Loucy (cell line): ENCODE data around the gene KRTAP12-4.

ENCODE experiments used
- H2AFZ ChIP-seq: fragments of 200-600 bp; sonication (generic); 2 replicates; pipeline ENCODE4 v1.6.0; 2016; ENCODE audit warnings: antibody characterized with exemption, mild to moderate bottlenecking, low read length, moderate library complexity
- H3F3A ChIP-seq: fragments of 200-600 bp; 2 replicates; pipeline ENCODE4 v1.6.0; 2016; ENCODE audit warnings: antibody characterized with exemption, low read depth, mild to moderate bottlenecking
- H3K27me3 ChIP-seq: fragments of 200-600 bp; sonication (generic); 2 replicates; pipeline ENCODE4 v1.6.1; 2014; ENCODE audit warnings: low read length, mild to moderate bottlenecking; ENCODE audit not compliant: insufficient read depth, poor library complexity, severe bottlenecking
- H3K36me3 ChIP-seq: fragments of 200-600 bp; sonication (generic); 2 replicates; pipeline ENCODE4 v1.6.1; 2016; ENCODE audit warnings: low read length; ENCODE audit not compliant: insufficient read depth
- H3K4me1 ChIP-seq: fragments of 200-600 bp; sonication (generic); 2 replicates; pipeline ENCODE4 v1.5.1; 2014; ENCODE audit warnings: low read length, mild to moderate bottlenecking; ENCODE audit not compliant: insufficient read depth, poor library complexity, severe bottlenecking
- H3K4me2 ChIP-seq: fragments of 200-600 bp; sonication (generic); 2 replicates; pipeline ENCODE4 v1.6.0; 2014; ENCODE audit warnings: antibody characterized with exemption, low read length, low read depth, mild to moderate bottlenecking; ENCODE audit not compliant: poor library complexity, severe bottlenecking
- H3K4me3 ChIP-seq: fragments of 200-600 bp; sonication (generic); 2 replicates; pipeline ENCODE4 v1.5.1; 2014; ENCODE audit warnings: low read length, mild to moderate bottlenecking, mixed read lengths; ENCODE audit not compliant: poor library complexity, severe bottlenecking
- H3K79me2 ChIP-seq: fragments of 200-600 bp; sonication (generic); 2 replicates; pipeline ENCODE4 v1.6.1; 2014; ENCODE audit warnings: low read length; ENCODE audit not compliant: insufficient read depth
- H3K9ac ChIP-seq: fragments of 200-600 bp; sonication (generic); 2 replicates; pipeline ENCODE4 v1.6.0; 2014; ENCODE audit warnings: mild to moderate bottlenecking, low read depth, low read length, moderate library complexity; ENCODE audit not compliant: poor library complexity, severe bottlenecking
- H3K9me2 ChIP-seq: fragments of 200-600 bp; sonication (generic); replicated peaks from 2 replicates; pipeline ENCODE4 v1.6.1; 2016; ENCODE audit warnings: low read depth, low read length, mixed read lengths
- H3K9me3 ChIP-seq: fragments of 200-600 bp; sonication (generic); 2 replicates; pipeline ENCODE4 v1.6.1; 2014; ENCODE audit warnings: mild to moderate bottlenecking, antibody characterized with exemption, low read length, low read depth; ENCODE audit not compliant: insufficient read depth
- H4K20me1 ChIP-seq: fragments of 200-600 bp; sonication (generic); 2 replicates; pipeline ENCODE4 v1.6.0; 2014; ENCODE audit warnings: antibody characterized with exemption, low read length, mild to moderate bottlenecking; ENCODE audit not compliant: insufficient read depth, poor library complexity, severe bottlenecking
- EZH2phosphoT487 ChIP-seq: fragments of 200-600 bp; IDR thresholded peaks from 2 replicates; pipeline ENCODE4 v1.6.1; 2018; ENCODE audit warnings: antibody characterized with exemption, mild to moderate bottlenecking, moderate library complexity, borderline replicate concordance
- TF ChIP-seq, protein P1 (sequence below): fragments of 200-600 bp; sonication (generic); conservative IDR thresholded peaks from 2 replicates; pipeline ENCODE4 v1.5.1; 2014; ENCODE audit warnings: mild to moderate bottlenecking, antibody characterized with exemption, low read length

KRTAP12-4 gene

DNA sequence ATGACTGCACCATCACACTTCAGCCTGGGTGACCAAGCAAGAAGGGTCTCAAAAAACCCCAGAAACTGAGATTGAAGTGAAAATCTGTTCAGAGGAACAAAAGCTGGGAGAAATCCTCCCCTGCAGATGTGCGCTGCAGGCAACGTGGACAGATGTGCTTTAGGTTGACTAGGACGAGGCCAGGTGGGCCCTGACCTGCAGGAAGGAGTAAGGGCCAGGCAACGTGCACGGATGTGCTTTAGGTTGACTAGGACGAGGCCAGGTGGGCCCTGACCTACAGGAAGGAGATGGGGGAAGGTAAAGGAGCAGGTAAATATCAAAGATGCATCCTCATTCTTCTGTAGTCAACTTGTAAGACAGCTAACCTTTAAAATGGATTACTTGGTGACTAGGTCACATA, 30.0 kb upstream of the KRTAP12-4 start:
- Histone ChIP-seq H3F3A (no peaks in the 10 kb centered on the region), H3K9me3 (no peaks in the 10 kb centered on the region), H3K9me2 (no peaks in the 10 kb centered on the region), H3K36me3 (no peaks in the 10 kb centered on the region), H4K20me1 (no peaks in the 10 kb centered on the region), H3K9ac (no peak overlapping the region), H3K79me2 (no peaks in the 10 kb centered on the region), H2AFZ (no peak overlapping the region), H3K4me1 (no peaks in the 10 kb centered on the region), H3K4me3 (no peak overlapping the region), H3K4me2 (no peak overlapping the region), H3K27me3 (no peaks in the 10 kb centered on the region)
- TF ChIP-seq EZH2phosphoT487 = no peak

DNA sequence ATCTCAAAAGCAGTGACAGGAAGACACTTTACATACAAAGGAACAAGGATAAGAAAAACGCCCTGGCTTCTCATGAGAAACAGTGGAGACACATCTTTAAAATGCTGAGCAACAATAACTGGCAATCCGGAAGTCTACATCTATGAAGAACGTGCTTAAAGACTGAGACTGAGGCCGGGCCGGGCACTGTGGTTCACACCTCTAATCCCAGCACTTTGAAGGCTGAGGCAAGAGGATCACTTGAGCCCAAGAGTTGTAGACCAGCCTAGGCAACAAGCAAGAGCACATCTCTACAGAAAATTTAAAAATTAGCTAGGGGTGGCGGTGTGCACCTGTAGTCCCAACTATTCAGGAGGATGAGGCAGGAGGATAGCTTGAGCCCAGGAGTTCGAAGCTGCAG, 29.6 kb upstream of the KRTAP12-4 start:
- no peaks in the 10 kb centered on the region for H3K27me3 ChIP-seq

DNA sequence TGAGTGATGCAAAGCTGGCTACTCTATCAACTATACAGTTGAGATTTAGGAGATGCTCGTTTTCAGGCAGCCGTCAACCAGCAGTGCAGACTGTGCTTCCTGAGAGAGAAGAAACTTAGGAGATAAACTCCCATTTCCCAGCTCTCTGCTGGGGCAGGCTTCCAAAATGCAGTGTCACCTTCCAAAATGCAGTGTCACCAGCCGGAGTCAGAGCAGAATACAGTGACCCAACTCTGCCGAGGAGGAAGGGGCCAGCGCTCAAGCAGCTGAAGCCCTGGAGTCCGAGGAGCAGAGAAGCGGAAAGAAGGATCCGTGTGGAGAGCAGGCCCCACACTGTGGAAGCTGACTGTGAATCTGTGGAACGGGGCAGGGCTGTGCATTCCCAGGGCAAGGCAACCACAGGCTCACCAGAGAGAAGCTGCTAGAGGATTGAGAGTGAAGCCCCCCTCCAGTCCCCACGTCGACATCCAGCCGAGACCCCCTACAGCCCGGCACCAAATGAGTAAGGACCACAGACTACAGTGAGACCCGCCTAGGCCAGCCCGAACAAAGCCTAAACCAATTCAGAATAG, 28.2 kb upstream of the KRTAP12-4 start:
- Histone ChIP-seq H3K9me2 (no peaks in the 10 kb centered on the region), H3K36me3 (no peaks in the 10 kb centered on the region), H4K20me1 (no peaks in the 10 kb centered on the region), H3K27me3 (no peaks in the 10 kb centered on the region), H3K9me3 (no peaks in the 10 kb centered on the region), H3K4me1 (no peaks in the 10 kb centered on the region), H3K4me3 (no peak overlapping the region), H3F3A (no peaks in the 10 kb centered on the region), H2AFZ (no peak overlapping the region), H3K4me2 (no peak overlapping the region), H3K79me2 (no peaks in the 10 kb centered on the region), H3K9ac (no peak overlapping the region)
- TF ChIP-seq, protein P1, sequence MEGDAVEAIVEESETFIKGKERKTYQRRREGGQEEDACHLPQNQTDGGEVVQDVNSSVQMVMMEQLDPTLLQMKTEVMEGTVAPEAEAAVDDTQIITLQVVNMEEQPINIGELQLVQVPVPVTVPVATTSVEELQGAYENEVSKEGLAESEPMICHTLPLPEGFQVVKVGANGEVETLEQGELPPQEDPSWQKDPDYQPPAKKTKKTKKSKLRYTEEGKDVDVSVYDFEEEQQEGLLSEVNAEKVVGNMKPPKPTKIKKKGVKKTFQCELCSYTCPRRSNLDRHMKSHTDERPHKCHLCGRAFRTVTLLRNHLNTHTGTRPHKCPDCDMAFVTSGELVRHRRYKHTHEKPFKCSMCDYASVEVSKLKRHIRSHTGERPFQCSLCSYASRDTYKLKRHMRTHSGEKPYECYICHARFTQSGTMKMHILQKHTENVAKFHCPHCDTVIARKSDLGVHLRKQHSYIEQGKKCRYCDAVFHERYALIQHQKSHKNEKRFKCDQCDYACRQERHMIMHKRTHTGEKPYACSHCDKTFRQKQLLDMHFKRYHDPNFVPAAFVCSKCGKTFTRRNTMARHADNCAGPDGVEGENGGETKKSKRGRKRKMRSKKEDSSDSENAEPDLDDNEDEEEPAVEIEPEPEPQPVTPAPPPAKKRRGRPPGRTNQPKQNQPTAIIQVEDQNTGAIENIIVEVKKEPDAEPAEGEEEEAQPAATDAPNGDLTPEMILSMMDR = no peak
- no peak for TF ChIP-seq EZH2phosphoT487

More for the DNA sequence above, 29.6 kb upstream of the KRTAP12-4 start:
- Histone ChIP-seq H3K36me3 (no peaks in the 10 kb centered on the region), H4K20me1 (no peaks in the 10 kb centered on the region), H3K9ac (no peak overlapping the region), H3K4me1 (no peaks in the 10 kb centered on the region), H3K79me2 (no peaks in the 10 kb centered on the region), H2AFZ (no peak overlapping the region), H3K4me2 (no peak overlapping the region), H3K9me3 (no peaks in the 10 kb centered on the region), H3F3A (no peaks in the 10 kb centered on the region), H3K4me3 (no peak overlapping the region), H3K9me2 (no peaks in the 10 kb centered on the region)
- TF ChIP-seq, protein P1 = no peak
- no peak for TF ChIP-seq EZH2phosphoT487
